Small intestine (tissue), 7 donors: ENCODE measurements around the gene HIRA. TPM values are rescaled to one million over a fixed set of nuclear protein-coding genes. Genes with fewer than 3 reads are reported as not detected.

ENCODE experiments used
- DNase-seq, 2 donors: peaks; one replicate each; pipeline versions ENCODE4 v3.0.0 to v3.0.0-alpha.2; 2013
- FAIRE-seq: peaks from 2 replicates; lab custom pipeline; 2012; peaks lifted over from hg19 to GRCh38; lab: Jason Lieb, UNC
- H3K27ac ChIP-seq, 3 donors: one replicate each; pipeline ENCODE4 v1.5.1; 2013; ENCODE audit warnings: low read length in 2 of 3, mild to moderate bottlenecking in 2 of 3, control low read depth in 1 of 3, inconsistent platforms in 1 of 3, low read depth in 1 of 3, moderate library complexity in 1 of 3
- H3K27me3 ChIP-seq, 3 donors: one replicate each; pipeline ENCODE4 v1.6.1; 2013; ENCODE audit warnings: low read length in 3 of 3, inconsistent platforms in 1 of 3; ENCODE audit not compliant: control insufficient read depth in 3 of 3, insufficient read depth in 3 of 3
- H3K36me3 ChIP-seq, 3 donors: one replicate each; pipeline ENCODE4 v1.6.1; 2013; ENCODE audit warnings: low read length in 3 of 3, inconsistent platforms in 1 of 3, low read depth in 1 of 3, mild to moderate bottlenecking in 1 of 3, moderate library complexity in 1 of 3; ENCODE audit not compliant: control insufficient read depth in 3 of 3, insufficient read depth in 2 of 3
- H3K4me1 ChIP-seq, 3 donors: one replicate each; pipeline ENCODE4 v1.6.1; 2013; ENCODE audit warnings: low read length in 2 of 3, inconsistent platforms in 1 of 3, low read depth in 1 of 3, mild to moderate bottlenecking in 1 of 3, moderate library complexity in 1 of 3; ENCODE audit not compliant: control insufficient read depth in 3 of 3, insufficient read depth in 2 of 3
- H3K4me3 ChIP-seq, 3 donors: one replicate each; pipeline ENCODE4 v1.5.1; 2013; ENCODE audit warnings: low read length in 3 of 3, control low read depth in 1 of 3, inconsistent platforms in 1 of 3, low read depth in 1 of 3, mild to moderate bottlenecking in 1 of 3, moderate library complexity in 1 of 3
- H3K9me3 ChIP-seq, 2 donors: one replicate each; pipeline ENCODE4 v1.6.1; 2013; ENCODE audit warnings: low read depth in 1 of 2, low read length in 1 of 2; ENCODE audit not compliant: control insufficient read depth in 2 of 2, insufficient read depth in 1 of 2
- WGBS, 3 donors: extraction: QIAGEN DNeasy Blood & Tissue Kit; methylation state at CpG; one replicate each; pipeline ENCODE4 v1.1.7; 2013; 5-methylcytosine and 5-hydroxymethylcytosine counted together
- polyA plus RNA-seq, 4 donors: library from polyadenylated mRNA; stranded (reverse) in 3 of 4; unstranded in 1 of 4; fragments of 200-250 nt in 3 of 4; fragments of 120-200 nt in 1 of 4; gene quantifications; one replicate each; pipeline versions ENCODE4 v1.2.1 to v1.2.3, GENCODE V29; 2013
- donor health status: healthy with polysubstance abuse.
- donor health status: control.
- donor health status: control.
- donor health status: Bipolar disorder and iron deficiency.
- donor health status: healthy.

HIRA gene
- polyA plus RNA-seq, 4 donors, result 15.7 to 29.3 (median 21.3) TPM

- Histone ChIP-seq H3K4me3 (peak overlapping the region; percentile 56 to 87 (median 71)), H3K27me3 (peaks cover 0 to 17% (median 0%) of the 10 kb centered on the region in 3 donors), H3K9me3 (no peaks in the 10 kb centered on the region), H3K4me1 (peaks cover 0 to 10% (median 0%) of the 10 kb centered on the region in 3 donors), H3K36me3 (no peaks in the 10 kb centered on the region), H3K27ac (peak overlapping the region in 1 of 3 donors; percentile 28)
- FAIRE-seq, result no peak
- DNase-seq, result peak in 1 of 2 donors; percentile 47
- WGBS, 3 donors, result 0 to 1% (median 0%) methylated on average over 30 to 41 of the region's 41 CpGs
Observed at GRCh38 chr22:19291218-19291579, 140.3 kb downstream of the HIRA start.

- FAIRE-seq (no peak), DNase-seq (peak in 1 of 2 donors; percentile 12)
- H3K4me1 ChIP-seq, result peaks cover 0 to 10% (median 0%) of the 10 kb centered on the region in 3 donors
- H3K36me3 ChIP-seq, result no peaks in the 10 kb centered on the region
- peak overlapping the region; percentile 56 to 87 (median 71) for H3K4me3 ChIP-seq
- no peak overlapping the region for H3K27ac ChIP-seq
- 15 to 19% (median 17%) methylated on average over 27 of the region's 27 CpGs for WGBS, 3 donors
- no peaks in the 10 kb centered on the region for H3K9me3 ChIP-seq
- peaks cover 0 to 17% (median 0%) of the 10 kb centered on the region in 3 donors for H3K27me3 ChIP-seq
Observed at GRCh38 chr22:19290400-19291217, 140.9 kb downstream of the HIRA start.

- H3K4me1 ChIP-seq, result peaks cover 0 to 10% (median 0%) of the 10 kb centered on the region in 3 donors
- peaks cover 0 to 17% (median 0%) of the 10 kb centered on the region in 3 donors for H3K27me3 ChIP-seq
- no peaks in the 10 kb centered on the region for H3K9me3 ChIP-seq
- H3K27ac ChIP-seq, result no peak overlapping the region
- WGBS, 3 donors, result 70 to 75% (median 72%) methylated on average over 5 of the region's 5 CpGs
- no peak for FAIRE-seq
- no peaks in the 10 kb centered on the region for H3K36me3 ChIP-seq
- DNase-seq, result no peak
- no peak overlapping the region for H3K4me3 ChIP-seq
Observed at GRCh38 chr22:19289475-19290161, 141.9 kb downstream of the HIRA start.

GRCh38 chr22:19287889-19288288 is 143.6 kb downstream of the HIRA start:
- H3K4me1 ChIP-seq, result peaks cover 0 to 10% (median 0%) of the 10 kb centered on the region in 3 donors
- DNase-seq, result no peak
- no peaks in the 10 kb centered on the region for H3K9me3 ChIP-seq
- FAIRE-seq, result no peak
- H3K27me3 ChIP-seq, result peaks cover 0 to 17% (median 0%) of the 10 kb centered on the region in 3 donors
- no peak overlapping the region for H3K27ac ChIP-seq
- 49 to 75% (median 51%) methylated on average over 4 of the region's 4 CpGs for WGBS, 3 donors
- no peak overlapping the region for H3K4me3 ChIP-seq
- H3K36me3 ChIP-seq, result no peaks in the 10 kb centered on the region

GRCh38 chr22:19287076-19287707 is 144.3 kb downstream of the HIRA start:
- 13 to 44% (median 28%) methylated on average over 5 of the region's 5 CpGs for WGBS, 3 donors
- no peak overlapping the region for H3K27ac ChIP-seq
- no peak for FAIRE-seq

GRCh38 chr22:19285831-19286230 is 145.7 kb downstream of the HIRA start:
- peaks cover 0 to 12% (median 0%) of the 10 kb centered on the region in 3 donors for H3K27me3 ChIP-seq
- H3K4me3 ChIP-seq, result no peak overlapping the region
- no peaks in the 10 kb centered on the region for H3K36me3 ChIP-seq
- H3K9me3 ChIP-seq, result no peaks in the 10 kb centered on the region
- DNase-seq (no peak), FAIRE-seq (no peak)
- 49 to 80% (median 69%) methylated on average over 1 of the region's 1 CpG for WGBS, 3 donors
- H3K4me1 ChIP-seq, result peaks cover 0 to 1% (median 0%) of the 10 kb centered on the region in 3 donors
- H3K27ac ChIP-seq, result no peak overlapping the region

More at GRCh38 chr22:19287076-19287707, 144.3 kb downstream of the HIRA start:
- peak in 1 of 2 donors; percentile 38 for DNase-seq
- no peaks in the 10 kb centered on the region for H3K9me3 ChIP-seq
- no peaks in the 10 kb centered on the region for H3K36me3 ChIP-seq
- peaks cover 0 to 4% (median 0%) of the 10 kb centered on the region in 3 donors for H3K4me1 ChIP-seq
- peaks cover 0 to 17% (median 0%) of the 10 kb centered on the region in 3 donors for H3K27me3 ChIP-seq
- no peak overlapping the region for H3K4me3 ChIP-seq
